GM13977 (cell line): ENCODE measurements around the gene TTC9B.

Experiments used
- DNase-seq: peaks from one replicate; pipeline ENCODE4 v3.0.0; 2012; ENCODE audit warnings: low spot score
- in situ Hi-C: fragments of 300-500 bp; cut with MboI; formaldehyde crosslinking; loops from one replicate; pipeline ENCODE4 v1.12.0; 2022; ENCODE audit warnings: low sequenced_read_pairs, low pct_unique_long_range_greater_than_20kb, mixed read lengths, inconsistent platforms; ENCODE audit not compliant: unreplicated experiment
- TF ChIP-seq, protein P1 (sequence below): IDR thresholded peaks from 2 replicates; pipeline ENCODE4 v1.5.1; 2012; ENCODE audit warnings: mild to moderate bottlenecking, control low read depth; ENCODE audit not compliant: insufficient read depth; ENCODE audit errors: extremely low read depth, missing control alignments

TTC9B gene

DNA sequence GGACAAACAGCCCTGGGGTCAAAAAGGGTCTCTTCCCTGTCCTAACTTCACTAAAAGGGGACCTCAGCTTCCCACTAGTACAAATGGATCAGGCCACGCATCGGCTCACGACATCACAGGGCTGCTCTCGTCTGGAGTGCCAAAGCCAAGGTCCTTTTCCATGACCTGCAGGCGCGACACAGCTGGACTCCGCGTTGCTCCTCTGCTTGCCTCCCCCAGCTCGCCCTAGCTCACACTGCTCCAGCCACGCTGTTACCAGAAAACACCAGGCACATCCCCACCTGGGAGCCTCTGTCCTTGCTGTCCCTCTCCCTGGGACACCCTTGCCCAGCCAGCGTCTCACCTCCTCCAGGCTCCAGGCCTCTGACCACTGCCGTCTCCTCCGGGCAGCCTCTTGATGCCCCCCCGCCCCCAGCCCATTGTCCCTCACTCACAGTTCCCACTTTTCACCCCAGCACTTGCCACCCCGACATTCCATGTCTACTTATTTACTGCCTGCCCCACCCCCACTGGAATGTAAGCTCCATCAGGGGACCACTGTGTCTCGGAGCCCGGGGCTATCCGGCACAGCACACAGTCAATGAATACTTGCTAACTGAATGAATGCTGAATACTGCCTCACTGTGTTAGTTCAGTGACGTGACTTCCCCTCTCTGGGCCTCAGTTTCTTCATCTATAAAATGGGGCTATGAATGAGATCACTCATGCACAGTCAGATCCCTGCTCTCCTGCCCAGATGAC is 46.3 kb upstream of the TTC9B start:
- in situ Hi-C loops = no loop called here
- TF ChIP-seq, protein P1, sequence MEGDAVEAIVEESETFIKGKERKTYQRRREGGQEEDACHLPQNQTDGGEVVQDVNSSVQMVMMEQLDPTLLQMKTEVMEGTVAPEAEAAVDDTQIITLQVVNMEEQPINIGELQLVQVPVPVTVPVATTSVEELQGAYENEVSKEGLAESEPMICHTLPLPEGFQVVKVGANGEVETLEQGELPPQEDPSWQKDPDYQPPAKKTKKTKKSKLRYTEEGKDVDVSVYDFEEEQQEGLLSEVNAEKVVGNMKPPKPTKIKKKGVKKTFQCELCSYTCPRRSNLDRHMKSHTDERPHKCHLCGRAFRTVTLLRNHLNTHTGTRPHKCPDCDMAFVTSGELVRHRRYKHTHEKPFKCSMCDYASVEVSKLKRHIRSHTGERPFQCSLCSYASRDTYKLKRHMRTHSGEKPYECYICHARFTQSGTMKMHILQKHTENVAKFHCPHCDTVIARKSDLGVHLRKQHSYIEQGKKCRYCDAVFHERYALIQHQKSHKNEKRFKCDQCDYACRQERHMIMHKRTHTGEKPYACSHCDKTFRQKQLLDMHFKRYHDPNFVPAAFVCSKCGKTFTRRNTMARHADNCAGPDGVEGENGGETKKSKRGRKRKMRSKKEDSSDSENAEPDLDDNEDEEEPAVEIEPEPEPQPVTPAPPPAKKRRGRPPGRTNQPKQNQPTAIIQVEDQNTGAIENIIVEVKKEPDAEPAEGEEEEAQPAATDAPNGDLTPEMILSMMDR = no peak
- no peak for DNase-seq

DNA sequence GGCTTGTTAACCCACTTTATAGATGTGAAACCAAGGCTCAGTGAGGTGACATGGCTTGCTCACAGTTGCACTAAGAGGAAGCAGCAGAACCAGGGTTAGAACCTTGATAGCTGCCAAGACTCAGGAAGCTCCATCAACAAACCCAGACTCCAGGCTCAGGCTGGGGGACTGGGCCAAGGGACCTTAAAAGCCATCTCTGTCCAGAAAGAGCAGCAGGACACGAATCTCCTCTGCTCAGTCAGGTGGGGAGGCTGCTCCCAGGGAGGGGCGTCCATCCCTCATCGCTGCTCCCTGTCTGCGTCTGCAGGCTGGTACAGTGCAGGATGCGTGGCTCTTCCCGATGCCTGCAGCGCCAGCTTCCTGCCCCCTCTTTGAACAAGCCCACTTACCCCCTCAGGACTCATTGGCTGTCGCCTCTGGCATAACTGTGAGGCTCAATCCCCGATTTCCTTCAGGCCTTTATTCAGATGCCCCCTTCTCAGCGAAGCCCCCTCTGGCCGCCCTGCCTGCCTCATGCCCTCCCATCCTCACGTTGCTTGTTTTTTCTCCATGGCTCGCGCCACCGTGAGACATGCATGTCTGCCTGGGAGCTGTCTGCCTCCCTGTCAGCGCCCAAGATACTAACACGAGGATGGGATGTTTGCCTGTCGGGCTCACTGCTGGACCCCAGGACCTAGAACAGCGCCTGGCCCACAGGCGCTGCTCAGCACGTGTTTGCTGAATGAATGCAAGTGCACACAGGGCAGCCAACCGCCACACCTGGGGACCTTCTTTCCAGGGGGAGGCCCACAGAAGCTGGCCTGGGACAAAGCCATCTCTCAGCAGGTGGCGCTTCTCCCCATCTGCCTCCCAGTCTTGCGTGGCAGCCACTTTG is 45.5 kb upstream of the TTC9B start:
- TF ChIP-seq, protein P1 = no peak
- in situ Hi-C loops = no loop called here
- DNase-seq = no peak

DNA sequence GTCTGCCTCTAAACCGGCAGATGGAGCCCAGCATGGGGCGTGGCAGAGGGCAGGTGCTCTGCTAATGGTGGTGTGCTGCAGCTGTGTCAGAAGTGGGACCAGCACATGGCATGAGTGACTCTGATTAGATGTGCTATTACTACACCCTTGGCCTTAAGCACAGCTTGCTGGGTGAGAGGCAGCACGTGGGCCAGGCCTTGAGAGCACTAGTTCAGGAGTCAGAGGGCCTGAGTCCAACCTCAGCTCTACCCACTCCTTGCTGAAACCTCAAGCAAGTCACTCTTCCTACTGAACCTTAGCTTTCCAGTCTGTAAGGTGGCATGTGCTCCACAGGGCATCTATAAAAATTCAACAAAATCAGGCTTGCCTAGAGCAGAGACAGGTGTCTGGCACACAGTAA is 44.2 kb upstream of the TTC9B start:
- TF ChIP-seq, protein P1 = no peak
- in situ Hi-C loops = no loop called here

DNA sequence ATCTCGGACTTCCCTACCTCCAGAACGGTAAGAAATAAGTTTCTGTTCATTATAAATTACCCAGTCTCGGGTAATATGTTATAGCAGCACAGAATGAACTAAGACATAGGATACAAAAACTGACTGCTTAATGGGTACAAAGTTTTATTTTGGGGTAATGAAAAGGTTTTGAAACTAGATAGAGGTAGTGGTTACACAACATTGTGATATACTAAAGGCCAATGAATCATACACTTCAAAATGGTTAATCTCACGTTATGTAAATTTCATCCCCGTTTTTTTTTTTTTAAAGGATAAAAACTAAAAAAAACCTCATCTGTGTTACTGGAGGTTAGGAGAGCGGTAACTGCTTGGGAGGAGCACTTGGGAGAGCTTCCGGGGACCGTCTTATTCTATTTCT is 43.4 kb upstream of the TTC9B start:
- TF ChIP-seq, protein P1 = no peak
- in situ Hi-C loops = no loop called here
- no peak for DNase-seq

More for the DNA sequence above, 44.2 kb upstream of the TTC9B start:
- DNase-seq = no peak

DNA sequence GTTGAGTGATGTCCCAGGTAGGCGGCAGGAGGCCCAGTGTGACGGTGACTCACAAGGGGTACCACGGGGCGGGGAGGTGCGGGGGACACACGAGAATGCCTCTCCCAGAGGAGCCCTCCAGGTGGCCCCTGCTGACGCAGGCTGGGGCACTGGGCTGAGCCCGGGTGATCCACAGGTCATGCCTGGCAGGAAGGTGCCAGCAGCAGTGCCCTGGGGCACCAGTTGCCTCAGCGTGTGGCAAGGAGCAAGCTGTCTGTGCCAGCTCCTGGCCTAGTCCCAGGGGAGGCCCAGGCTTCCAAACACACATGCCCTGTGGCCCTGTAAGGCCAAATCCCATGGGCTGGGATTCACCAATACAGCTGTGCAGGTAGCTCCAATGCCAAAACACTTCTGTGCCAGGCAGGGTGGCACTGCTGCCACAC is 38.9 kb upstream of the TTC9B start:
- no peak for DNase-seq
- in situ Hi-C loops = no loop called here
- TF ChIP-seq, protein P1 = no peak

DNA sequence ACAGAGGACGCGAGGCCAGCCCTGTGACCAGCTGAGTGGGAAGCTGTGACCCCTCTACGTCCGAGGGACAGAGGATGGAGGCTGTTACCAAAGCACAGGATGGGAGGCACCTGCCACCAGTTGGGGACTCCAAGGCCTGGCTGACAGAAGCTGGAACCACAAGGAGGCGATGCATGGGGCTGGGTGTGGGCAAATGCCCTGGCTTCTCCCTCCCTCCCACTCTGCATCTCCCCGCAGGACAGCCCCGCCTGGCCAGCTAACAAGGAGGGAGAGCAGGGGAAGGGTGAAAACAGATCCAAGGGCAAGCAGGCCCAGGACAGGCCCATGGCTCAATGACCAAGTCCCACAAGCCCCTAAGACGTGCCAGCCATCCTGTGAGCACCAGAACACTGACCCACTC is 38.3 kb upstream of the TTC9B start:
- TF ChIP-seq, protein P1 = no peak
- no peak for DNase-seq
- in situ Hi-C loops = no loop called here
